CD4-positive, alpha-beta T cell treated with Interleukin-17A for 4 hours (primary cell): ENCODE results near the gene MAGEC2.

Experiments
- DNase-seq: peaks from one replicate; pipeline ENCODE4 v3.0.0-alpha.2; 2020; ENCODE audit warnings: mixed read lengths

MAGEC2 gene, protein sequence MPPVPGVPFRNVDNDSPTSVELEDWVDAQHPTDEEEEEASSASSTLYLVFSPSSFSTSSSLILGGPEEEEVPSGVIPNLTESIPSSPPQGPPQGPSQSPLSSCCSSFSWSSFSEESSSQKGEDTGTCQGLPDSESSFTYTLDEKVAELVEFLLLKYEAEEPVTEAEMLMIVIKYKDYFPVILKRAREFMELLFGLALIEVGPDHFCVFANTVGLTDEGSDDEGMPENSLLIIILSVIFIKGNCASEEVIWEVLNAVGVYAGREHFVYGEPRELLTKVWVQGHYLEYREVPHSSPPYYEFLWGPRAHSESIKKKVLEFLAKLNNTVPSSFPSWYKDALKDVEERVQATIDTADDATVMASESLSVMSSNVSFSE

GRCh38 chrX:142204522-142205433, at the start of gene MAGEC2:
Gene MAGEC2, minus strand, starts transcription at chrX:142205290. Its CDS starts 1,303 bp downstream, at chrX:142203987.
- DNase-seq = no peak

- no peak for DNase-seq
These were observed 46.6 kb upstream of the MAGEC2 start for GRCh38 chrX:142251680-142252079.

- DNase-seq = no peak
These were observed 46.1 kb upstream of the MAGEC2 start for GRCh38 chrX:142251202-142251601.

DNA sequence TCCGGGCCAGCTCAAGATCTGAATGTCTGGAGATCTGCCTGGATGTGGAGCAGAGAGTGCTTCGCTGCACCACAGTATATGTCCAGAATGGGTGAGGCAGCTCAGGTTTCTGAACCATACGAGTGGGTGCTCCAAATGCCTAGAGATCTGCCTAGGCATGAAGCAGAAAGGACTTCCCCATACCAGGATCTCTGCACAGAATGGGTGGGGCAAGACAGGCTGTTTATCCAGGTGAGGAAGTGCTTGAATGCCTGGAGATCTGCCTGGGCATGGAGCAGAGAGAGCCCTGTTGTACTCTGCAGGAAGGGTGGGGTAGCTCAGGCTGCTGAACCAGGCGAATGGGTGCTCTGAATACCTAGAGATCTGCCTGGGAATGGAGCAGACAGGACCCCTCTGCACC, 45.4 kb upstream of the MAGEC2 start:
- no peak for DNase-seq

GRCh38 chrX:142249721-142250120, 44.6 kb upstream of the MAGEC2 start:
- DNase-seq = no peak

DNA sequence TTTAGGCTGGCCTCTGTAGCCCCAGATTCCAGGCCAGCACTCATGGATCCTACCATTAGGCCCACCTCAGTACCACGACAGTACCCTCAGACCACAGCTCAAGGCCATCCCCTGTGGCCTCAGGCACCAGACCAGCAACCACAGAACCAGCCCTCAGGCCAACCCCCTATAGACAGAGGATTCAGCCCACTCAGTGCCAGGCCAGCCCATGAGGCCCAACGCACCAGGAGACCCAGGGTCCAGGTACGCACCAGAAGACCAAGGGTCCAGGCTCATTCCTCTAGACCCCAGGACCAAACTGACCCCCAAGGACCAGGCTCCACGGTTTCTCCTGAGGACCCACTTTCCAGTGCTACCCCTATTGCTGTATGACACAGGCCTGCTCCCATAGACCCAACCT, 39.5 kb upstream of the MAGEC2 start:
- DNase-seq = no peak

DNA sequence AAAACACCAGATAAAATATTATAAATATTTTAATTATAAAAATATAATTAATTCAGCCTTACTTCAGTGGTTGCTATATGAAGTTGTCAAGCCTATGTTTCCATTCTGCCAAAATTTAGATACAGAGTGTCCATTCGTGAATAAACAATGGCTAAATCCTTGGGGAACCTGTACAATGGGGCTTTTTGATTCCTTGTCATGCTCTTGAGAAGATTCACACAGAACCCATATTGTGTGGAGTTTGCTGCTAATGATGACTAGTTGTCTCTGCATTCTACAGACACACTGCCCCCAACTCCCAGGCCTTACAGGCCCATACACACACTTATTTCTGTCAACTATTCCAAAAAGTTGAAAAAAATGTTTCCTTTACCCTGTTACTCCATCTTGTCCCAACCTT, 33.4 kb upstream of the MAGEC2 start:
- no peak for DNase-seq

GRCh38 chrX:142233400-142233799, 28.3 kb upstream of the MAGEC2 start:
- no peak for DNase-seq

GRCh38 chrX:142214081-142214480, 9.0 kb upstream of the MAGEC2 start:
- DNase-seq = no peak

- no peak for DNase-seq
These were observed 4.0 kb downstream of the MAGEC2 start for GRCh38 chrX:142201113-142201512.

DNA sequence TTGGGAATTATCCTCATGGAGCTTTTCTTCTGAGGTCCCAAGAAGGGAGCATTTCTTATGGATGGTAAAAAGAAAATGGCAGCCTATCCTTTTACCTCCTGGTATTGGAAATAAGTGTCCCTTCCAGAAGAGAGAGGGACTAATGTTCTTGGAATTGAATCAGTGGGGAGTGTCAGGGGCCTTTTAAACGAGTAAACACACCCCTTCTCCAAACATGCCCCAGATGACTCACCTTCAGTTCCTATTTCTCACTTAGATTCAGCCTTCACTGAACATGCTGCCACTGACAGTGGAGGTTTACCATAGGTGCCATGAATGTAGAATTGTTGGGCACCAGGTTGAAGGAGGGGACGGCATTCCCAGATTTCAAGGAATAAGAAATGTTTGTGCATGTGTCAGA, 19.0 kb downstream of the MAGEC2 start:
- no peak for DNase-seq

DNA sequence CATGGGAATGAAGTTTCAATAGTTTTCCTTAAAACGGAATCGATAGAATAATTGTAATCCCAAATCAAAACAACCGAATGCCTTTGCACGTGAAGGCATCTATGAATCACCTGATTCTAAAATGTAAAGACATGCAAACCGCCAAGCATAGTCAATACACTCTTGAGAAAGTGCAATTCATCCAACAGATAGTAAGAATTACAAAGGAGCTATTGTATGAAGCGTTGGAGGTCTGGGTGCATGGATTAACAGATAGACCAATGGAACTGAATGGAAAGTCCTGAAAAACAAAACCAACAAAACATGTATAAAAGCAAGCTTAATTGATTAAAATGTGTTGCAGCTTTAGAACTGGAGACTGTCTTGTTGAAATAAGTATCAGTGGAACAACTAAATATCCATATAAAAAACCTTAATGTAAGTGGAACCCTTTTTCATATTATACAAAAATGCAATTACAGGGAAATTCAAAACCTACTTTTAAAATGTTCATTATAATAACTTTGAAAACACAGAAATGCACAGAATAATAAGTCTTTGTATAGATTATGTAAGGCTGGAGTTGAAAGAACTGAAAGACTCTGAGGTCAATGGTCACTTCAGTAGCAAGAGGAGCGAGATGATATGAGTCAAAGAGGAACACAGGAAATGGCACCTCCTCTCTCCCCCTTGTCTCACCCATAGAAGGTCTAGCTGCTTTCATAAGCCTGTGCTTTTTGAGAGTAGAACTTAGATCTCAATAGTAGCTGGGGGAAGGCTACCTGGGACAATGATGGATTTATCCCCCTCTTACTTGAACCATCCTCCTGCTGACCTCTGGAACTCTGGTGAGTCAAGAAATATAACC, 20.1 kb downstream of the MAGEC2 start:
- DNase-seq = no peak

DNA sequence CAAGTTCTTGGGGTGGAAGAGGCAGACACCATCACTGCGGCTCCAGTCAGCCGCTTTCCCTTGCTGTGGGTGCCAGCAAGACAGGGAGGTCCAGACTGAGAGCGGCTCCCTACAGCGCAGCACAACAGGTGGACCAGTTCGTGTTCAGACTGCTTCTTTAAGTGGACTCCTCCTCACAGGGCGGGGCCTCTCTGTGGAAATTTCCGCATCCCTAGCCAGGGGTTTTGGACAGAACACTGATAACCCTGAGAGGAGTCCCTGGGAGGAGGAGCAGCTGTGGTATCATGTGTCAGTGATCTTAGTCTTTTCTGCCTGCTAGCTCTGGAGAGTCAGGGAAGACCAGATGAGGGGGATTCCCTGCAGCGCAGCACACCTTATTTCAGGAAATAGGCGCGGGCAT, 48.5 kb downstream of the MAGEC2 start:
- DNase-seq = no peak
